ENCODE measurements around the gene PACSIN1.
A peak's percentile ranks its signal among the peaks of the same experiment; 100 is the strongest.

The PACSIN1 gene

GRCh38 chr6:34547701-34548644 is 82.1 kb downstream of the PACSIN1 start:
- no peak for DNase-seq

GRCh38 chr6:34549026-34549803 is 83.3 kb downstream of the PACSIN1 start:
- DNase-seq: no peak

GRCh38 chr6:34549804-34550202 is 83.9 kb downstream of the PACSIN1 start:
- DNase-seq: no peak

- DNase-seq: no peak
Measured at GRCh38 chr6:34551720-34552119, 85.8 kb downstream of the PACSIN1 start.

- DNase-seq: no peak
Measured at GRCh38 chr6:34552620-34553019, 86.7 kb downstream of the PACSIN1 start.

GRCh38 chr6:34553146-34553545 is 87.3 kb downstream of the PACSIN1 start:
- DNase-seq: no peak

GRCh38 chr6:34553750-34554149 is 87.9 kb downstream of the PACSIN1 start:
- DNase-seq: no peak

- no peak for DNase-seq
Measured at GRCh38 chr6:34554291-34555006, 88.6 kb downstream of the PACSIN1 start.

- no peak for DNase-seq
Measured at GRCh38 chr6:34555007-34555322, 89.1 kb downstream of the PACSIN1 start.

- no peak for DNase-seq
Measured at GRCh38 chr6:34555328-34555727, 89.5 kb downstream of the PACSIN1 start.

GRCh38 chr6:34556031-34556471 is 90.2 kb downstream of the PACSIN1 start, which contains the start of gene SPDEF:
Gene SPDEF (minus strand): TSS chr6:34556329. CDS start chr6:34544455, 11,874 bp downstream.
- DNase-seq: no peak

GRCh38 chr6:34556493-34556892 is 90.6 kb downstream of the PACSIN1 start:
- no peak for DNase-seq

- no peak for DNase-seq
Measured at GRCh38 chr6:34557228-34557627, 91.4 kb downstream of the PACSIN1 start.

- no peak for DNase-seq
Measured at GRCh38 chr6:34558172-34558714, 92.4 kb downstream of the PACSIN1 start.

- no peak for DNase-seq
Measured at GRCh38 chr6:34559651-34560365, 93.9 kb downstream of the PACSIN1 start.

GRCh38 chr6:34560366-34561226 is 94.7 kb downstream of the PACSIN1 start:
- DNase-seq: no peak

- no peak for DNase-seq
Measured at GRCh38 chr6:34561227-34561530, 95.3 kb downstream of the PACSIN1 start.

- DNase-seq: no peak
Measured at GRCh38 chr6:34562350-34562749, 96.5 kb downstream of the PACSIN1 start.

GRCh38 chr6:34562861-34563512 is 97.1 kb downstream of the PACSIN1 start:
- DNase-seq: peak; percentile 62

GRCh38 chr6:34563513-34563870 is 97.6 kb downstream of the PACSIN1 start:
- no peak for DNase-seq

GRCh38 chr6:34564181-34564580 is 98.3 kb downstream of the PACSIN1 start:
- no peak for DNase-seq
